GM23338 (cell line): ENCODE data around the gene VILL. TPM values are rescaled to one million over a fixed set of nuclear protein-coding genes. Genes with fewer than 3 reads are reported as not detected.

ENCODE experiments used
- ATAC-seq: fragments of 200-7000 bp; cut with Tn5 transposase; 3 replicates; pipeline ENCODE4 v1.9.1; 2020
- DNase-seq: peaks from one replicate; pipeline ENCODE4 v3.0.0-alpha.2; 2015; ENCODE audit warnings: low spot score
- H2AFZ ChIP-seq: fragments of 200-600 bp; sonication (generic); 2 replicates; pipeline ENCODE4 v1.8.0; 2016; ENCODE audit warnings: antibody characterized with exemption, mild to moderate bottlenecking, moderate library complexity
- H3F3A ChIP-seq: fragments of 200-600 bp; sonication (generic); replicated peaks from 2 replicates; pipeline ENCODE4 v1.8.0; 2017; ENCODE audit warnings: antibody characterized with exemption, mixed run types, low read depth
- H3K27ac ChIP-seq: fragments of 200-600 bp; sonication (generic); 2 replicates; pipeline ENCODE4 v1.6.1; 2016; ENCODE audit warnings: low read depth
- H3K27me3 ChIP-seq: fragments of 200-600 bp; sonication (generic); 2 replicates; pipeline ENCODE4 v1.8.0; 2016; ENCODE audit warnings: mild to moderate bottlenecking, mixed run types, moderate library complexity; ENCODE audit not compliant: insufficient read depth
- H3K36me3 ChIP-seq: fragments of 200-600 bp; sonication (generic); 2 replicates; pipeline ENCODE4 v1.8.0; 2016; ENCODE audit warnings: mild to moderate bottlenecking; ENCODE audit not compliant: insufficient read depth
- H3K4me1 ChIP-seq: fragments of 200-600 bp; sonication (generic); 2 replicates; pipeline ENCODE4 v1.8.0; 2016; ENCODE audit warnings: mild to moderate bottlenecking, moderate library complexity; ENCODE audit not compliant: insufficient read depth
- H3K4me2 ChIP-seq: fragments of 200-600 bp; sonication (generic); 2 replicates; pipeline ENCODE4 v1.7.1; 2017; ENCODE audit warnings: mixed run types
- H3K4me3 ChIP-seq: fragments of 200-600 bp; sonication (generic); 2 replicates; pipeline ENCODE4 v1.6.1; 2016; ENCODE audit warnings: mixed run types
- H3K79me2 ChIP-seq: fragments of 200-600 bp; sonication (generic); replicated peaks from 2 replicates; pipeline ENCODE4 v1.8.0; 2017; ENCODE audit warnings: mild to moderate bottlenecking; ENCODE audit not compliant: insufficient read depth
- H3K9me2 ChIP-seq: fragments of 200-600 bp; sonication (generic); 2 replicates; pipeline ENCODE4 v1.8.0; 2017; ENCODE audit not compliant: insufficient read depth
- H4K20me1 ChIP-seq: fragments of 200-600 bp; sonication (generic); replicated peaks from 2 replicates; pipeline ENCODE4 v1.8.0; 2017; ENCODE audit warnings: mild to moderate bottlenecking; ENCODE audit not compliant: insufficient read depth
- H3K27ac Mint-ChIP-seq: 2 replicates; pipeline ENCODE4 v1.8.0; 2020; ENCODE audit warnings: inconsistent platforms, mild to moderate bottlenecking, moderate library complexity, mixed read lengths
- H3K27me3 Mint-ChIP-seq: 3 replicates; pipeline ENCODE4 v1.8.0; 2022; ENCODE audit warnings: low read depth, mild to moderate bottlenecking, moderate library complexity, mixed read lengths, inconsistent platforms; ENCODE audit not compliant: insufficient read depth, poor library complexity
- H3K36me3 Mint-ChIP-seq: 3 replicates; pipeline ENCODE4 v1.8.0; 2021; ENCODE audit warnings: low read depth, mild to moderate bottlenecking, inconsistent platforms, moderate library complexity, mixed read lengths
- H3K4me1 Mint-ChIP-seq: 3 replicates; pipeline ENCODE4 v1.8.0; 2020; ENCODE audit warnings: mild to moderate bottlenecking, inconsistent platforms, mixed read lengths
- H3K4me3 Mint-ChIP-seq: 3 replicates; pipeline ENCODE4 v1.8.0; 2021; ENCODE audit warnings: moderate library complexity, mild to moderate bottlenecking, inconsistent platforms, mixed read lengths
- H3K9me3 Mint-ChIP-seq: 3 replicates; pipeline ENCODE4 v1.8.0; 2020; ENCODE audit warnings: moderate library complexity, mild to moderate bottlenecking, inconsistent platforms, mixed read lengths
- CREB1 ChIP-seq: fragments of 250-450 bp; sonication (Bioruptor Pico); IDR thresholded peaks from 2 replicates; pipeline ENCODE4 v1.5.0; 2020; ENCODE audit warnings: low read depth, mild to moderate bottlenecking, moderate library complexity
- CTCF ChIP-seq, 2 experiments: fragments of 200-600 bp in 1 of 2; sonication (generic) in 1 of 2; conservative IDR thresholded peaks; 2 replicates each; pipeline versions ENCODE4 v1.5.1 to v1.6.1; 2016 to 2017; ENCODE audit warnings: antibody characterized with exemption in 2 of 2, low read depth in 2 of 2, mild to moderate bottlenecking in 2 of 2, moderate library complexity in 1 of 2
- ETS1 ChIP-seq: IDR thresholded peaks from 2 replicates; pipeline ENCODE4 v1.6.1; 2016; ENCODE audit warnings: antibody characterized with exemption
- EZH2 ChIP-seq: fragments of 200-600 bp; sonication (generic); IDR thresholded peaks from one replicate; pipeline ENCODE4 v1.8.0; 2017; ENCODE audit warnings: antibody characterized with exemption, mild to moderate bottlenecking, low read depth; ENCODE audit not compliant: unreplicated experiment
- EZH2phosphoT487 ChIP-seq: fragments of 200-600 bp; sonication (generic); IDR thresholded peaks from one replicate; pipeline ENCODE4 v1.8.1; 2018; ENCODE audit warnings: antibody characterized with exemption; ENCODE audit not compliant: unreplicated experiment
- JUNB ChIP-seq: IDR thresholded peaks from one replicate; pipeline ENCODE4 v1.6.1; 2016; ENCODE audit warnings: antibody characterized with exemption; ENCODE audit not compliant: unreplicated experiment
- NANOG ChIP-seq: IDR thresholded peaks from 2 replicates; pipeline ENCODE4 v1.6.1; 2016; ENCODE audit warnings: antibody characterized with exemption, borderline replicate concordance
- STAT1 ChIP-seq: IDR thresholded peaks from one replicate; pipeline ENCODE4 v1.6.1; 2016; ENCODE audit warnings: antibody characterized with exemption; ENCODE audit not compliant: unreplicated experiment
- ZNF331 ChIP-seq: fragments of 250-450 bp; sonication (Bioruptor Pico); IDR thresholded peaks from 2 replicates; pipeline ENCODE4 v1.5.0; 2020; ENCODE audit warnings: low read depth, mild to moderate bottlenecking, moderate library complexity
- polyA plus RNA-seq: library from polyadenylated mRNA; unstranded; fragments of >200 nt; fragmentation: Nextera tagmentation; extraction: Ambion mirVana; gene quantifications from 2 replicates; pipeline ENCODE4 v1.2.1, GENCODE V29; 2016
- total RNA-seq: library from RNA; depleted of rRNA; stranded (reverse); fragments of >200 nt; shearing (Covaris generic); gene quantifications from 2 replicates; pipeline ENCODE4 v1.2.3, GENCODE V29; 2014
- TF ChIP-seq, protein P1 (sequence below): fragments of 250-450 bp; sonication (Bioruptor Pico); IDR thresholded peaks from 2 replicates; pipeline ENCODE4 v1.5.0; 2020; ENCODE audit warnings: mild to moderate bottlenecking, moderate library complexity

Gene VILL
- total and polyA plus RNA-seq, 2 experiments from 2014 or later = 2.7 to 9.8 TPM

- H3K4me3 ChIP-seq = no peak overlapping the region
- Mint-ChIP-seq H3K27ac (no peak overlapping the region), H3K36me3 (0 out of 3 replicates have a peak, but pooled peaks cover 4% of the 10 kb centered on the region), H3K4me1 (peaks cover 20% of the 10 kb centered on the region), H3K9me3 (no peaks in the 10 kb centered on the region), H3K4me3 (no peak overlapping the region), H3K27me3 (peaks cover 3% of the 10 kb centered on the region)
- H3K36me3 ChIP-seq = no peaks in the 10 kb centered on the region
- no peaks in the 10 kb centered on the region for H3F3A ChIP-seq
- no peaks in the 10 kb centered on the region for H3K9me2 ChIP-seq
- no peak for ATAC-seq
- H3K4me1 ChIP-seq = peaks cover 6% of the 10 kb centered on the region
- H3K27ac ChIP-seq = no peak overlapping the region
- no peaks in the 10 kb centered on the region for H3K27me3 ChIP-seq
- H4K20me1 ChIP-seq = no peaks in the 10 kb centered on the region
- no peak overlapping the region for H2AFZ ChIP-seq
- no peak overlapping the region for H3K4me2 ChIP-seq
- no peaks in the 10 kb centered on the region; the same call in 1 of the 2 replicates for H3K79me2 ChIP-seq
- TF ChIP-seq CREB1 (CRISPR knock-in tag) = no peak
- no peak for TF ChIP-seq ZNF331 (CRISPR knock-in tag)
- no peak for TF ChIP-seq NANOG
- TF ChIP-seq, protein P1, sequence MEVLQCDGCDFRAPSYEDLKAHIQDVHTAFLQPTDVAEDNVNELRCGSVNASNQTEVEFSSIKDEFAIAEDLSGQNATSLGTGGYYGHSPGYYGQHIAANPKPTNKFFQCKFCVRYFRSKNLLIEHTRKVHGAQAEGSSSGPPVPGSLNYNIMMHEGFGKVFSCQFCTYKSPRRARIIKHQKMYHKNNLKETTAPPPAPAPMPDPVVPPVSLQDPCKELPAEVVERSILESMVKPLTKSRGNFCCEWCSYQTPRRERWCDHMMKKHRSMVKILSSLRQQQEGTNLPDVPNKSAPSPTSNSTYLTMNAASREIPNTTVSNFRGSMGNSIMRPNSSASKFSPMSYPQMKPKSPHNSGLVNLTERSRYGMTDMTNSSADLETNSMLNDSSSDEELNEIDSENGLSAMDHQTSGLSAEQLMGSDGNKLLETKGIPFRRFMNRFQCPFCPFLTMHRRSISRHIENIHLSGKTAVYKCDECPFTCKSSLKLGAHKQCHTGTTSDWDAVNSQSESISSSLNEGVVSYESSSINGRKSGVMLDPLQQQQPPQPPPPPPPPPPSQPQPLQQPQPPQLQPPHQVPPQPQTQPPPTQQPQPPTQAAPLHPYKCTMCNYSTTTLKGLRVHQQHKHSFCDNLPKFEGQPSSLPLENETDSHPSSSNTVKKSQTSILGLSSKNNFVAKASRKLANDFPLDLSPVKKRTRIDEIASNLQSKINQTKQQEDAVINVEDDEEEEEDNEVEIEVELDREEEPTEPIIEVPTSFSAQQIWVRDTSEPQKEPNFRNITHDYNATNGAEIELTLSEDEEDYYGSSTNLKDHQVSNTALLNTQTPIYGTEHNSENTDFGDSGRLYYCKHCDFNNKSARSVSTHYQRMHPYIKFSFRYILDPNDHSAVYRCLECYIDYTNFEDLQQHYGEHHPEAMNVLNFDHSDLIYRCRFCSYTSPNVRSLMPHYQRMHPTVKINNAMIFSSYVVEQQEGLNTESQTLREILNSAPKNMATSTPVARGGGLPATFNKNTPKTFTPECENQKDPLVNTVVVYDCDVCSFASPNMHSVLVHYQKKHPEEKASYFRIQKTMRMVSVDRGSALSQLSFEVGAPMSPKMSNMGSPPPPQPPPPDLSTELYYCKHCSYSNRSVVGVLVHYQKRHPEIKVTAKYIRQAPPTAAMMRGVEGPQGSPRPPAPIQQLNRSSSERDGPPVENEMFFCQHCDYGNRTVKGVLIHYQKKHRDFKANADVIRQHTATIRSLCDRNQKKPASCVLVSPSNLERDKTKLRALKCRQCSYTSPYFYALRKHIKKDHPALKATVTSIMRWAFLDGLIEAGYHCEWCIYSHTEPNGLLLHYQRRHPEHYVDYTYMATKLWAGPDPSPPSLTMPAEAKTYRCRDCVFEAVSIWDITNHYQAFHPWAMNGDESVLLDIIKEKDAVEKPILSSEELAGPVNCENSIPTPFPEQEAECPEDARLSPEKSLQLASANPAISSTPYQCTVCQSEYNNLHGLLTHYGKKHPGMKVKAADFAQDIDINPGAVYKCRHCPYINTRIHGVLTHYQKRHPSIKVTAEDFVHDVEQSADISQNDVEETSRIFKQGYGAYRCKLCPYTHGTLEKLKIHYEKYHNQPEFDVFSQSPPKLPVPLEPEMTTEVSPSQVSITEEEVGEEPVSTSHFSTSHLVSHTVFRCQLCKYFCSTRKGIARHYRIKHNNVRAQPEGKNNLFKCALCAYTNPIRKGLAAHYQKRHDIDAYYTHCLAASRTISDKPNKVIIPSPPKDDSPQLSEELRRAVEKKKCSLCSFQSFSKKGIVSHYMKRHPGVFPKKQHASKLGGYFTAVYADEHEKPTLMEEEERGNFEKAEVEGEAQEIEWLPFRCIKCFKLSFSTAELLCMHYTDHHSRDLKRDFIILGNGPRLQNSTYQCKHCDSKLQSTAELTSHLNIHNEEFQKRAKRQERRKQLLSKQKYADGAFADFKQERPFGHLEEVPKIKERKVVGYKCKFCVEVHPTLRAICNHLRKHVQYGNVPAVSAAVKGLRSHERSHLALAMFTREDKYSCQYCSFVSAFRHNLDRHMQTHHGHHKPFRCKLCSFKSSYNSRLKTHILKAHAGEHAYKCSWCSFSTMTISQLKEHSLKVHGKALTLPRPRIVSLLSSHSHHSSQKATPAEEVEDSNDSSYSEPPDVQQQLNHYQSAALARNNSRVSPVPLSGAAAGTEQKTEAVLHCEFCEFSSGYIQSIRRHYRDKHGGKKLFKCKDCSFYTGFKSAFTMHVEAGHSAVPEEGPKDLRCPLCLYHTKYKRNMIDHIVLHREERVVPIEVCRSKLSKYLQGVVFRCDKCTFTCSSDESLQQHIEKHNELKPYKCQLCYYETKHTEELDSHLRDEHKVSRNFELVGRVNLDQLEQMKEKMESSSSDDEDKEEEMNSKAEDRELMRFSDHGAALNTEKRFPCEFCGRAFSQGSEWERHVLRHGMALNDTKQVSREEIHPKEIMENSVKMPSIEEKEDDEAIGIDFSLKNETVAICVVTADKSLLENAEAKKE = no peak
- no peak for TF ChIP-seq JUNB
- no peak for TF ChIP-seq CTCF (conservative IDR thresholded peaks at IDR 0.05; ENCODE audit: low read depth in 2 of 2)
- no peak for TF ChIP-seq EZH2phosphoT487
- TF ChIP-seq EZH2 = no peak
- no peak for TF ChIP-seq ETS1
- no peak for TF ChIP-seq STAT1
- no peak for DNase-seq
Observed at GRCh38 chr3:37943631-37944314, 46.8 kb upstream of the VILL start.
